Hepatocyte (in vitro differentiated cells): ENCODE data around the gene DUSP6.

Experiments used
- EZH2 ChIP-seq: fragments of 200-600 bp; sonication (generic); IDR thresholded peaks from 2 replicates; pipeline ENCODE4 v1.6.1; 2016; ENCODE audit warnings: antibody characterized with exemption, mild to moderate bottlenecking, borderline replicate concordance
- TF ChIP-seq, protein P1 (sequence below): fragments of 200-600 bp; sonication (generic); IDR thresholded peaks from 2 replicates; pipeline ENCODE4 v1.5.1; 2016; ENCODE audit warnings: antibody characterized with exemption, mild to moderate bottlenecking; ENCODE audit not compliant: poor library complexity

DNA sequence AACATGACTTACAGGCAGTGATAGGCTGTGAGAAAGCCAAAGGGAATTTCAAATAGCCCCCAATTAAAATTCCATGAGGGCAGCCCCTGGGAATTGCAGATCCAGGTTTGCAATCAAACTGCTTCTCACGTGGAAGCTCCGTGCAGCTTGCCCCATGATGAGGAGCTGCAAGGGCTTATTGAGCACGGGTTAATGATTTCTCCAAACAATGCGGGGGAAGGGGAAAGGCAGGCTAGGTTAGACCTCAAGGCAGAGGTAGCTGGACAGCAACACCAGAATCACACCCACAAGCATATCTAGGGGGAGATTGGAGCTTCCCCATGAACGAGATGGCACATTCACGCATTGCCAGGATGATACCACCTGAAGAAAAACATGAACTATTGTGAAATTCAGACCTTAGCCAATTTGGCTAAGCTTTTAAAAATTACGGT is 5.0 kb upstream of the DUSP6 start:
- TF ChIP-seq, protein P1, sequence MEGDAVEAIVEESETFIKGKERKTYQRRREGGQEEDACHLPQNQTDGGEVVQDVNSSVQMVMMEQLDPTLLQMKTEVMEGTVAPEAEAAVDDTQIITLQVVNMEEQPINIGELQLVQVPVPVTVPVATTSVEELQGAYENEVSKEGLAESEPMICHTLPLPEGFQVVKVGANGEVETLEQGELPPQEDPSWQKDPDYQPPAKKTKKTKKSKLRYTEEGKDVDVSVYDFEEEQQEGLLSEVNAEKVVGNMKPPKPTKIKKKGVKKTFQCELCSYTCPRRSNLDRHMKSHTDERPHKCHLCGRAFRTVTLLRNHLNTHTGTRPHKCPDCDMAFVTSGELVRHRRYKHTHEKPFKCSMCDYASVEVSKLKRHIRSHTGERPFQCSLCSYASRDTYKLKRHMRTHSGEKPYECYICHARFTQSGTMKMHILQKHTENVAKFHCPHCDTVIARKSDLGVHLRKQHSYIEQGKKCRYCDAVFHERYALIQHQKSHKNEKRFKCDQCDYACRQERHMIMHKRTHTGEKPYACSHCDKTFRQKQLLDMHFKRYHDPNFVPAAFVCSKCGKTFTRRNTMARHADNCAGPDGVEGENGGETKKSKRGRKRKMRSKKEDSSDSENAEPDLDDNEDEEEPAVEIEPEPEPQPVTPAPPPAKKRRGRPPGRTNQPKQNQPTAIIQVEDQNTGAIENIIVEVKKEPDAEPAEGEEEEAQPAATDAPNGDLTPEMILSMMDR: no peak
- no peak for TF ChIP-seq EZH2
